ENCODE results near the gene INTS7.
"Not testable (repeated sequence)": the region's sequence is repeated elsewhere in the genome, so short reads cannot be mapped to it uniquely, and the experiment has no call there.

Gene INTS7

DNA sequence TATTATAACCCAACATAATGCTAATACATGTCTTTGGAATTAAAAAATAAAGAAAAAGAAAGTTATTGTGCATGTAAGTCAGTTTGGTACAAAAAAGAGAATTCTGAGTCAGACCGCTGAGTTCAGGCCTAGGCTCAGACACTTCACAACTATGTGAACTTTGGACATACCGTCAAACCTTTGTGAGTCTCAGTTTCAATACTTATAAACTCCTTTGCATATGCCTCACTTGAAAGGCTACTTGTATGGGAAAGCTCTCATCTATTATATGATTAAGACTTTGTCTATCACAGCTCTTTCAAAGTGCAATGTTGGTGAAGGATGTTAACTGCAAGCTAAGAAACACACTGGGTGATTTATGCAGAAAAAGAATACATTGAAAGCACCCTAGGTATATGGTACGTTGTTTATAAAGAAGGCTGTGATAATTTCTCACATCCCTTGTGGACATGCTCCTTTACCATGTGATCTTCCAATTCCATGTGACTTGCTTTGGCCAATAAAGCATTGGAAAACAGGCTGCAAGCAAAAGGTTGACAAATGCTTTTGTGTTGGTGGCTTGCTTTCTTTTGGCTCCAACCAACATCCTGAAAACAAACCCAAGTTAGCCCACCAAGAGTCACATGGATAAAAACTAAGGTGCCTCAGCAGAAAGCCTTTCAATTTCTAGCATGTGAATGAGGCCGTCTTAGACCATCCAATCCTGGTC, 49.6 kb downstream of the INTS7 start:
- no peak for DNase-seq (ENCODE audit: low spot score)

GRCh38 chr1:211978596-211978995, 56.8 kb downstream of the INTS7 start:
- DNase-seq (ENCODE audit: low spot score), result no peak

DNA sequence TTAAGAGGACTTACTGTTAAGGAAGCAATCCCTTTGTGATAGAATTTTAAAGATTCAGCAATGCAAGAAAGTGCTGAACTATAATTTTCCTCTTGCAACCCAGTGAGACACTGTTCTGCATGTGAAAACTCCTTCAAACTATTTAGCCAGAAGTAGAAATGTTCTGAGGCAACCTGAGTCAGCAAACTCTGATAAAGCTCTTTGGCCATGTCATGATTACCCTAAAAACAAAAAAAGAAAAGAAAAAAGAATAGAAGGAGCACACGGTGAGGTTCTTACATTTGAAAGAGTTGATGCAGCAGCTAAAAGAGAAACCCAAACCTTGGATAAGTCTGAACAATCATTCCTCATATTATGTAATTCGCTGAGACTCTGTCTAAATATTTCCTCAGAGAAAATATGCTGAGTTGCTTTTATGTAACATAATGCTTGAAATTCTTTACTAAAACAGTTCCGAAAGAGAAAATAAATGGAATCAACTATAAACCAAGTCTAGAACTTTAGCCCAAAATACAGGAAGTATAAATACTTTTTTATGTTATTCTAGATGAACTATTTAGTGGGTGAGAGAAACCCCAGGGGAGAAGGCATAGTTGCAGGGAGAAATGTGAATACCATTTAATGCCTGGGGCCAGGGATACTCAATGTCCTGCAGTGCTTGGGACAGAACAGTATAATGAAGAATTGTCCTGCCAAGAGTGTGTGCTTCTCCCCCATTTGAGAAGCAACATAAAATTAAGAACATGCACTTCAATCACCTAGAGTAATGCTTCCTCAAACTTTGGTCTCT, 60.0 kb downstream of the INTS7 start:
- no peak for DNase-seq (ENCODE audit: low spot score)

DNA sequence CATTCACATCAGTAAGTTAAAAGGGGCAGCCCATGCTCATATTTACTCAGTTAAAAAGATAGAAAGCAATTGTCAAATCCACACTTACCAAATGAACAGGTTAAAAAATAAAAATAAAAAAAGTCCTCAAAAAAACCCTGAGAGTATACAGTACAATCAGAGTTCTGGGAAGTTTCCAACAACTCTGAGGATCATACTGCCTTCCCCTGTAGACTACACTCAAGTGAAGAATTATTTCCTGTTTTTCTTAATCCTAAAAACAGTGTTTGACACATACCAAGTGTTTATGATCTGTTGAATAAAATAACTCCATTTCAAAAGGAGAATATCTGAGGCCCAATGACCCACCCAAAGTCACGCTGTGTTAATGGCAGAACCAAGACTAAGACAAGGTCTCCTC, 61.8 kb downstream of the INTS7 start:
- no peak for DNase-seq (ENCODE audit: low spot score)

- DNase-seq (ENCODE audit: low spot score), result no peak
Measured at GRCh38 chr1:211968200-211968834, 67.0 kb downstream of the INTS7 start.

- no peak for DNase-seq (ENCODE audit: low spot score)
Measured at GRCh38 chr1:211967704-211968103, 67.7 kb downstream of the INTS7 start.

- DNase-seq (ENCODE audit: low spot score), result no peak
Measured at GRCh38 chr1:211965108-211965805, 70.1 kb downstream of the INTS7 start.

DNA sequence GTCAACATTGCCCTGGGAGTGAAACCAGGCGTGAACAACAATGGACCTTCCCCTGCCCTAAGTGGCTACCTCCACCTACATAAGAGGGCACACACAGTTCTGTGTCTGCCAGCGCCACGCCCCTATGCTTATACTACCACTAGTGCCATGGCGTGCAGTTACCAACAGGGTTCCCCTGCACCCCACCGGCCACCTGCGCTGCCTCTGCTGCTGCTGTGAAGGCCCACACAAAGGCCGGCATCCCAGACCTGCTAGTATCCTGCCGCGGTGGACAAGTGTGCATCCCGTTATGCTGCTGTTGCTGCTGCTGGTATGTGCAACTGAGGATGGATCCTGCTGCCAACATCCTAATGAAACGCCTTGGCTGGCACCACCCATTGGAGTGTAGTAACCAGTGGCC, 75.7 kb downstream of the INTS7 start:
- no peak for DNase-seq (ENCODE audit: low spot score)

GRCh38 chr1:211959221-211959620, 76.1 kb downstream of the INTS7 start:
- no peak for DNase-seq (ENCODE audit: low spot score)

DNA sequence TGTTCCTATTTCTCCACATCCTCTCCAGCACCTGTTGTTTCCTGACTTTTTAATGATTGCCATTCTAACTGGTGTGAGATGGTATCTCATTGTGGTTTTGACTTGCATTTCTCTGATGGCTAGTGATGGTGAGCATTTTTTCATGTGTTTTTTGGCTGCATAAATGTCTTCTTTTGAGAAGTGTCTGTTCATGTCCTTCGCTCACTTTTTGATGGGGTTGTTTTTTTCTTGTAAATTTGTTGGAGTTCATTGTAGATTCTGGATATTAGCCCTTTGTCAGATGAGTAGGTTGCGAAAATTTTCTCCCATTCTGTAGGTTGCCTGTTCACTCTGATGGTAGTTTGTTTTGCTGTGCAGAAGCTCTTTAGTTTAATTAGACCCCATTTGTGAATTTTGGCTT, 81.3 kb downstream of the INTS7 start:
- not testable (repeated sequence) for DNase-seq (ENCODE audit: low spot score)

DNA sequence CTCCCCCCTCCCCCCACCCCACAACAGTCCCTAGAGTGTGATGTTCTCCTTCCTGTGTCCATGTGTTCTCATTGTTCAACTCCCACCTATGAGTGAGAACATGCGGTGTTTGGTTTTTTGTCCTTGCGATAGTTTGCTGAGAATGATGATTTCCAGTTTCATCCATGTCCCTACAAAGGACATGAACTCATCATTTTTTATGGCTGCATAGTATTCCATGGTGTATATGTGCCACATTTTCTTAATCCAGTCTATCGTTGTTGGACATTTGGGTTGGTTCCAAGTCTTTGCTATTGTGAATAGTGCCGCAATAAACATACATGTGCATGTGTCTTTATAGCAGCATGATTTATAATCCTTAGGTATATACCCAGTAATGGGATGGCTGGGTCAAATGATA, 81.8 kb downstream of the INTS7 start:
- not testable (repeated sequence) for DNase-seq (ENCODE audit: low spot score)

- no peak for DNase-seq (ENCODE audit: low spot score)
Measured at GRCh38 chr1:211952299-211952698, 83.1 kb downstream of the INTS7 start.

DNA sequence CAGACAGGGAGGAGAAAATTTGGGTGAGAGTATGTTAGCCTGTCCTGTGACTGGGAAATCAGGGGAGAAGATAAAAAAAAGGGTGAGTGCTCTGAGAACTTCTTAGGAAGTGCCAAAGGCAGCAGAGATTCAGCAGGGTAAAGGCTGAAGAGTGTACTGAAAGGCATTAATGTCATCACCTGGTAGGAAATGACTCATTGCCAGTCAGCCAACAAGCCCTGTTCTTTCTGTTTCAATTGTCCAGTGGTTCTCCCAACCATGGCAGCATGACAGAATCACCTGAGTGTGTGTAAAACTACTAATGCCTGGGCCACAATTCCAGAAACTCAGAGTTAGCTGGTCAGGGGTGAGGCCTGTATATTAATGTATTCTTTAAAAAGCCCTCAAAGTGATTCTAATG, 83.5 kb downstream of the INTS7 start:
- DNase-seq (ENCODE audit: low spot score), result peak; percentile 84

GRCh38 chr1:211948377-211948776, 87.0 kb downstream of the INTS7 start:
- DNase-seq (ENCODE audit: low spot score), result no peak

DNA sequence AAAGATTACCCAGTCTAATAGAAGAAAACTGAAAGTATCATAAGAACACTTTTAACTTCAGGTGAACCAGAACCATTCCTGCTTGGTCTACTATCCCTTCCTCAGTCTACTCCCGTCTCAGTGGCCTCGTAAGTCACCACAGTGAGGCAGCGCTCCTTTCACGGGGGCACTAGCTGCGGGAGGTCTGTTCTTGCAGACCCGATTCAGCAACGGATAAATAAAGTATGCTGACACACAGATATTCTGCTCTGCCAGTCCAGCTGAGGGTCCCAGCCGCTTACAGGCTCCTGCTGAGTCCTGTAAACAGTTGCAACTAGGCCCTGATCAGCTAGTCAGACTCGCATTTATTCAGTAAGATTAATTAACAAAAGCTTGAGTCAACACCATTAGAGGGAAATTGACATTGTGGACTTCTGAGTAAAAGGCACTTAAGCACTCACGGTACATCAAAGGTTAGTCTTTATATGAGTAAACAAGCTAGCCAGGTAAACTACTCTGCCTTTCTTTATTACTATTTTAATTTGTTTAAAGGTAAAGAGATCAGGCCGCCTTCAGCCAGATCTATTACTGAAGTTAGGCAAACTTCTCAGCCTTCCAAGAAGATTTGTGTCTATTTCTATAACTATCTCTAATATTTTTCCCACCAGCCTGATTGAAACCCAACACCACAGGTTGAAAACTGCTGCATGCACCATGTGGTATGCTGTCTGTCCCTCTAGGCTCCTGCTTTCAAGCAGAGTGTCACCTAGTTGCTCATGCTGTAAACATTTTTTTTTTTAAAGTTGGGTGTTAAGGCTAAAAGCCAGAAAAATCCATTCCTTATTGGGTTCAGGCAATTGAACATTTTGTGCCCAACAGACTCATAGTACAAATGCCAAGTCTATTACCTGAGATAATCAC, 87.7 kb downstream of the INTS7 start:
- DNase-seq (ENCODE audit: low spot score), result no peak

- DNase-seq (ENCODE audit: low spot score), result no peak
Measured at GRCh38 chr1:211944733-211945500, 90.4 kb downstream of the INTS7 start.

- no peak for DNase-seq (ENCODE audit: low spot score)
Measured at GRCh38 chr1:211942583-211942982, 92.8 kb downstream of the INTS7 start.

DNA sequence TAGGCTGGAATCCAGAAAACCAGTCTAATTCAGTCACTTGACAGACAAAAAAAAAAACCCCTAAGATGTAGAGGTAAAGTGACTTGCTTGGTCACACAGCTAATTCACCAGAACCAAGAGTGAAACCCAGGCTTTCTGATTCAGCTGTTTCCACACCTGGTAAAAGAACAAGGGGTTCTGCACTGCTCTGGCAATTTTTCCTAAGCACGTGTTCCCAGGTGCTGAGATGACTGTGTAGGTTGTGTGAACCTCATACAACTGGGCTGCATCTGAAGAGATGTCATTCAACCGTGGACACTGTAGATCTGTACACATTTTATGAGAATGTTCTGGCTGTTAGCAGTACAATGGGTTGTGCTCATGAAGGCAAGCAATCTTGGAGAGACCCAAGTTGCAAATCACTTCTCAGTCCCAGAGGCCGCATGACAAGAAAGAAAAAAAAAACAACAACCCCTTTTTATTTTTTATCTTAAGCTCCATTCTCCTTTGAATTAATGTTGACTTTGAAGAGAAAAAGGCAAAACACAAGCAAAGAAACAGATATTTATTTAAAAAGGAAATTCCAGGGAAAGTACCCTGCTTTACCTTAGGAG, 95.4 kb downstream of the INTS7 start:
- no peak for DNase-seq (ENCODE audit: low spot score)

DNA sequence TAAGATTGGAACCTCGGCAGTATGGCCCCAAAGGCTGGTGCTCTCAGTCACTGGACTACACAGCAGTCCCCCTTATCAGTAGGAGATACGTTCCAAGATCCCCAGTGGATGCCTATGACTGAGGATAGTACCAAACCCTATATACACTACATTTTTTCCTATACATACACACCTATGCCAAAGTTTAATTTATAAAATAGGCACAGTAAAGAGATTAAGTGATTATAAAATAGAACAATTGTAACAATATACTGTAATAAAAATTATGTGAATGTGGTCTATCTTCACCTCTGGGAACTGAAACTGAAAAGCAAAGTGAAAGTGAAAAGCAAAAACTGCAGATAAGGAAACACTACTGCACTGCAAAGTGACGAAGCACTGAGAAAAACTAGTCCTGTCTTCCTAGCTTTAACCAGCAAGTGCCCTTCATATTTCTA, 96.8 kb downstream of the INTS7 start:
- DNase-seq (ENCODE audit: low spot score), result no peak

DNA sequence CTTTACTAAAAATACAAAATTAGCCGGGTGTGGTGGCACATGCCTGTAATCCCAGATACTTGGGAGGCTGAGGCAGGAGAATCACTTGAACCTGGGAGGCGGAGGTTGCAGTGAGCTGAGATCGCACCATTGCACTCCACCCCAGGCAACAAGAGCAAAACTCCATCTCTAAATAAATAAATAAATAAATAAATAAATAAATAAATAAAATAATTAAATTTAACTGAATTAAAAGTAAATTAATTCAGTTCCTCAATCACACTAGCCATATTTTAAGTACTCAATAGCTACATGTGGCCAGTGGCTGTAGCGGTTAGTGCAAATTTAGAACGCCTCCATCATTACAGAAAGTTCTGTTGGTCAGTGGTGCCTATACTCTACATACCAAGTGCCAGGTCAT, 97.9 kb downstream of the INTS7 start:
- not testable (repeated sequence) for DNase-seq (ENCODE audit: low spot score)
